Mesodermal cell (in vitro differentiated cells): ENCODE data around the gene HABP2.

ENCODE experiments used
- H3K27ac ChIP-seq: 2 replicates; pipeline ENCODE4 v1.7.0; 2013; ENCODE audit warnings: mild to moderate bottlenecking, low read depth, low read length, moderate library complexity; ENCODE audit not compliant: severe bottlenecking
- H3K36me3 ChIP-seq: 2 replicates; pipeline ENCODE4 v1.7.1; 2013; ENCODE audit warnings: mild to moderate bottlenecking, low read length, moderate library complexity; ENCODE audit not compliant: control insufficient read depth, insufficient read depth
- H3K4me1 ChIP-seq: one replicate; pipeline ENCODE4 v1.7.1; 2013; ENCODE audit warnings: mild to moderate bottlenecking, low read length; ENCODE audit not compliant: insufficient read depth, control insufficient read depth, poor library complexity, severe bottlenecking
- H3K4me3 ChIP-seq: 2 replicates; pipeline ENCODE4 v1.7.0; 2013; ENCODE audit warnings: low read length, control low read depth, mild to moderate bottlenecking; ENCODE audit not compliant: insufficient read depth, poor library complexity, severe bottlenecking; ENCODE audit errors: extremely low read depth
- H3K9me3 ChIP-seq: 2 replicates; pipeline ENCODE4 v1.7.1; 2013; ENCODE audit warnings: mild to moderate bottlenecking, low read length, moderate library complexity; ENCODE audit not compliant: control insufficient read depth
- WGBS, 2 experiments: methylation state at CpG; one replicate each; pipeline ENCODE4 v1.1.5; 2013; ENCODE audit warnings: missing lambda C conversion rate in 2 of 2; ENCODE audit not compliant: insufficient coverage in 2 of 2; 5-methylcytosine and 5-hydroxymethylcytosine counted together

Gene HABP2

DNA sequence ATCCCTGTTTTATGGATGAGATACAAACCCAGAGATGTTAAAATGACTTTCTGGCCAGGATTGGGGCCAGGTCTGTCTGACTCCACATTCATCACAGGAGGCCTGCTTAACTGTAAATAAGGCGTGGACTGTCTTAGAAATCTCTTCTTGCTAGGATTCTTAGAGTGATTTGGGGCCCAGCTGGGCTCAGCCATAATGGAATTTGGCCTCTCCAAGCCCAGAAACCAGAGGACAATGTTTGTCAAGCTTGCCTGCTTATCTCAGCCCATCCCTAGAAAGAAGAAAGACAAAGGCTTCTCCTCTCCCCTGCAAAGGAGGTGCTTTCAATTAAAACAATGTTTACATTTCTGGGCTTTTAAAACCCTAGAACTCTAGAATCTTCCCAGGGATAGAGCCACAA is 2.9 kb downstream of the HABP2 start:
- no peaks in the 10 kb centered on the region for H3K4me1 ChIP-seq
- H3K27ac ChIP-seq, result no peak overlapping the region
- 71% methylated on average over 1 of the region's 1 CpG; no CpG with 5 or more reads in 1 of the 2 experiments for WGBS, 2 experiments
- H3K4me3 ChIP-seq, result no peak overlapping the region
- no peaks in the 10 kb centered on the region for H3K36me3 ChIP-seq
- no peaks in the 10 kb centered on the region for H3K9me3 ChIP-seq

DNA sequence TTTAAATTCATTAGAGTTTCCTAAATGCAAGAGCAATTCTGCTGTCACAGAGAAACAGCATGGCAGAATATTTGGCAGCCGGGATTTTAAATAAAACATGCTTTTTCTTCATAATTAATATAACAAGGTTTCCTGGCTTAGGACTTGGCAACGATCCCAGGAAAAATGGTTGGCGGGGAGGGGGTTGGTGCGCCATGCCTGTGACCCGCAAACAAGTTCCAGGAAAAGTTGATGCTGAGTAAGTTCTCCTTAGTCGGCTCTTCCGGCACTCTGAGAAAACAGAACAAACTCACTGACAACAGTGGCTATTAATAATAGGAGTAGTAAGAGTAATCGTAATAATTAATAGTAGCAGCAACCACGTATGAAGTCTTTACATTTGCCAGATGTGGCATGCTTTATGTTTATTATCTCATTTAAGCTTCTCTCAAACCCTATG is 4.6 kb downstream of the HABP2 start:
- no peaks in the 10 kb centered on the region for H3K9me3 ChIP-seq

DNA sequence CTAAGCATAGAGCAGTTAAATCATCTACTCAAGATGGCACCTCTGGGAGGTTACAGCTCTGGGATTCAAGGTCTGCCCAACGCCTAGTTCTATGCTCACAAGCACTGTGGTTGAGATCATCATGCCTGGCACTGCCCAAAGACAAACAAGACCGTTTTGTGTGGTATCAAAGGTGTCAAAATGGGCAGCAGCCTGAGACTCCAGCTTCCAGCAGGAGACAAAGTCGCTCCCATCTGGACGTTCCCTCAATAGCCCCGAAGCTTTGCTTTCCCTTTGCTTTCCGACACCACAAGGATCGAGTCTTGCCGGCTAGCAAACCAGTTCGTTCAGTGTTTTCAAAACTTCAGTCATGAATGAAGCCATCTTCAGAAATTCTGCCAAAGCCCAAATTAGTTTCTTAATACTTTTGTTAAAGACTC is 5.1 kb downstream of the HABP2 start:
- Histone ChIP-seq H3K4me1 (peaks cover 2% of the 10 kb centered on the region), H3K4me3 (no peak overlapping the region), H3K27ac (no peak overlapping the region), H3K9me3 (no peaks in the 10 kb centered on the region), H3K36me3 (no peaks in the 10 kb centered on the region)
- 14% methylated on average over 9 of the region's 9 CpGs for WGBS, 2 experiments

More for the DNA sequence above, 4.6 kb downstream of the HABP2 start:
- H3K36me3 ChIP-seq, result no peaks in the 10 kb centered on the region
- WGBS, 2 experiments, result 75% methylated on average over 2 of the region's 9 CpGs; no CpG with 5 or more reads in 1 of the 2 experiments
- H3K4me1 ChIP-seq, result no peaks in the 10 kb centered on the region
- H3K4me3 ChIP-seq, result no peak overlapping the region
- no peak overlapping the region for H3K27ac ChIP-seq

DNA sequence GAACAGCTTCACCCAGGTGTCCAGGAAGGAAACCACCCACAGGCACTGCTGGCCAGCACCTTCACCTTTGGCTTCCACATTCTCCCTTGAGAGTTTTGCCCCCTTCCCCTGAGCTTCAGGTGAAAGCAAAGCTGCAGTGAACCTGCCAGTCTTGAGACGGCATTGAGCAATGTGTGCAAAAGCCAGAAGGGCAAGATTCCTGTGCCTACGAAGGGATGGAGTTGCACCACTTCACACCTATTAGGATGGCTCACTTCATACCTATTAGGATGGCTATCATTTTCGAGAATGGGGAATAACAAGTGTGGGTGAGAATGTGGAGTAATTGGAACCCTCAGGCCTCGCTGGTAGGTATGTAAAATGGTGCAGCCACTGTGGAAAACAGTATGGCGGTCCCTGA is 7.2 kb downstream of the HABP2 start:
- Histone ChIP-seq H3K4me1 (peaks cover 5% of the 10 kb centered on the region), H3K4me3 (no peak overlapping the region), H3K27ac (no peak overlapping the region), H3K9me3 (no peaks in the 10 kb centered on the region), H3K36me3 (no peaks in the 10 kb centered on the region)
- 71% methylated on average over 3 of the region's 5 CpGs; no CpG with 5 or more reads in 1 of the 2 experiments for WGBS, 2 experiments

DNA sequence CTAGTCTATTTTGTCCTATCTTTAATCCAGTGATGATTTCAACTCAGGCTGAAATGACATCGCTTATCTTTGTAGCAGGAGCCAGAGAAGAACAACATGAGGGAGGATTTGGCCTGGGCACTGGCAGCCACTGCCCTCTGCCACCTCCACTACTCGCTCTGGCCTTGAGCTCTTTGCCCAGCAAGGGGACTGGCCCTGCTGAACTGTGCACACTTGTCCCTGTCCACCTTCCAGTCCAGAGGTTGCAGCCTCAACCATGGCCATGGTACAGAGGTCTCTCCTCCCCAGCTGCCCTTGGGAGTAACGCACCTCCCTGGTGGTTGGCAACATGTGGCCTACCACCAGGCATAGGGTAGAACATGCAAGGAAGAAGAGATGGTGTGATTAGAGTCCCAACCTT is 8.4 kb downstream of the HABP2 start:
- peaks cover 5% of the 10 kb centered on the region for H3K4me1 ChIP-seq
- H3K9me3 ChIP-seq, result no peaks in the 10 kb centered on the region
- H3K27ac ChIP-seq, result no peak overlapping the region
- H3K4me3 ChIP-seq, result no peak overlapping the region
- H3K36me3 ChIP-seq, result no peaks in the 10 kb centered on the region
- WGBS, 2 experiments, result 88 to 100% methylated on average over 2 of the region's 3 CpGs

DNA sequence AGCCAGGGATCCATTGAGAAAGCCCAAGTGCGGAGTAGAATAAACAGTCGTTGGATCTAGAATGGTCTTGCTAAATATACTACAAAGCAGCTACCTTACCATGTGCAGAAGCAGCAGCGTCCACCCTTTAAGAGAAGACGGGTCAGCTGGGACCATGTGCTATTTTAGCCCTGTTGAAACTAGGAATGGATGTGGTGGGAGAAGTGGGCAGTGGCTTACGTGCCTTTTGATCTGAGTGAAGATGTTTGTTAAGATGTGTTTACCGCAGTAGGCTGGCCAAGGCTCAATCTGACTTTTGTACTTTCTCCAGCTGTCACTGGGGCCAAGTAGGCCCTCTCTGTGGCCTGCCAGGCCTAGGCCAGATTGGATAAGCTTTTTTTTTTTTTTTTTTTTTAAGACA is 9.2 kb downstream of the HABP2 start:
- Histone ChIP-seq H3K9me3 (no peaks in the 10 kb centered on the region), H3K27ac (no peak overlapping the region), H3K4me3 (no peak overlapping the region), H3K4me1 (peaks cover 5% of the 10 kb centered on the region), H3K36me3 (no peaks in the 10 kb centered on the region)
- WGBS, 2 experiments, result 90 to 99% methylated on average over 6 of the region's 6 CpGs

DNA sequence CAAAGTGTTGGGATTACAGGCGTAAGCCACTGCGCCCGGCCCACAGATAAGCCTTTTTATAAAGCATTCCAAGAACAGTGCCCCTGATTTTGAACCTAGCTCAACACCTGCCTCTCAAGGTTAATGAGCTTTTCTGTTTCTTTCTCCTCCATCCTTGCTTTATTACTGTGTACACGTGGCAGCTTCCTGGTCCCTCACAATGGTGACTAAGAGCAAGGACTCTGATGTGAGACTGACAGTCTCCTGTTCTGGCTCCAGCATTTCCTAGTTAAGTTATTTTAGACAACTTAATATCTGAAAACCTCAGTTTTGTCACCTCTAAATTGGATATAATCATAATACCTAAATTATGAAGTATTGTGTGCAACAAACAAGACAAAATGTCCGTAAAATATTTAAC is 9.9 kb downstream of the HABP2 start:
- no peak overlapping the region for H3K27ac ChIP-seq
- 88 to 90% methylated on average over 2 to 4 of the region's 5 CpGs for WGBS, 2 experiments
- H3K9me3 ChIP-seq, result no peaks in the 10 kb centered on the region
- H3K36me3 ChIP-seq, result no peaks in the 10 kb centered on the region
- peaks cover 5% of the 10 kb centered on the region for H3K4me1 ChIP-seq
- no peak overlapping the region for H3K4me3 ChIP-seq

DNA sequence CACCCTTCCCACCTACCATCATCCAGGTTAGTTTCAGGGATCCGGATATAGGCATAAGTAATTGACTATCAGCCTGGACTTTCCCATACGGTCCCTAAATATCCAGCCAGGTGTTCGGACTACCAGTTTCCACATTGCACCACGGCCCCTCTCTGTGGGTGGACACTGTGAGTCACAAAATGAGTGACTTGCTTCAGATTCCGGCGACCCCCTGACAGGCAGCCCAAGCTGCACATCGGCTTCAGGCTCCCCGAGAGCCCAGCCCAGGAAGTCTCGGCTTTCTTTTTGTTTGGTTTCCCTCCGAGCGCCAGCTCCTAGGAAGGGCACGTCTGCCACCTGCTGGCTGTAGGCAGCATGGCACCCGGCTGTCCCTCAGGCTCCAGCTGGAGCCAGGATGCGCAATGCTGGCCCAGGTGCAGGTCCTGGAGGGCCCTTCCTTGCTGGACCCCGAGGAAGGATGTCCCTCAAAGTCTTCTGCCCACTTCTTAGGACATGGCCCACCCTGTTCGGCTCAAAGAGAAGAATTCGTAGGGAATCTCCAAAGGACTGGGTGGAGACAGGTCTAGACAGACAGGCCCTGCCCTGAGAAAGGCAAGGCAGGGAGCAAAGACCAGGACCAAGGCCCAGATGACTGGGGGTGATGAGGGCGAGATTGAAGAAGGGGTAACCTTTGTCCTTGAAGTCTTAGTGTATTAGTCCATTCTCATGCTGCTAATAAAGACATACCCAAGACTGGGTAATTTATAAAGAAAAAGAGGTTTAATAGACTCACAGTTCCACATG is 10.6 kb downstream of the HABP2 start:
- H3K9me3 ChIP-seq, result no peaks in the 10 kb centered on the region
- peaks cover 5% of the 10 kb centered on the region for H3K4me1 ChIP-seq
- no peak overlapping the region for H3K27ac ChIP-seq
- no peak overlapping the region for H3K4me3 ChIP-seq
- 8 to 13% methylated on average over 13 to 17 of the region's 18 CpGs for WGBS, 2 experiments
- no peaks in the 10 kb centered on the region for H3K36me3 ChIP-seq

DNA sequence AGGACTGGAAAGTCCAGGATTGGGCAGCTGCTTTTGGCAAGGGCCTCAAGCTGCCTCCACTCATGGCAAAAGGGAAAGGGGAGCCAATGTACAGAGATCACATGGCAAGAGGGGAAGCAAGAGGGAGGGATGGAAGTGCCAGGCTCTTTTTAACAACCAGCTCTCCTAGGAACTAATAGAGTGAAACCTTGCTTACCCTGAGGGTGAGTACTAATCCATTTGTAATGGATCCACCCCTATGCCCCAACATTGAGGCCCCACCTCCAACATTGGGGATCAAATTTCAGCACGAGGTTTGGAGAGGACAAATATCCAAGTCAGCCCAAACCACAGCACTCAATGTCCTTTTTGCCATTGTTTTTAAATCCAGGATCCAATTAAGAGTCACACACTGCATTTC is 12.5 kb downstream of the HABP2 start:
- no peaks in the 10 kb centered on the region for H3K36me3 ChIP-seq
- WGBS, 2 experiments, result 10 to 11% methylated on average over 1 of the region's 1 CpG
- no peak overlapping the region for H3K4me3 ChIP-seq

DNA sequence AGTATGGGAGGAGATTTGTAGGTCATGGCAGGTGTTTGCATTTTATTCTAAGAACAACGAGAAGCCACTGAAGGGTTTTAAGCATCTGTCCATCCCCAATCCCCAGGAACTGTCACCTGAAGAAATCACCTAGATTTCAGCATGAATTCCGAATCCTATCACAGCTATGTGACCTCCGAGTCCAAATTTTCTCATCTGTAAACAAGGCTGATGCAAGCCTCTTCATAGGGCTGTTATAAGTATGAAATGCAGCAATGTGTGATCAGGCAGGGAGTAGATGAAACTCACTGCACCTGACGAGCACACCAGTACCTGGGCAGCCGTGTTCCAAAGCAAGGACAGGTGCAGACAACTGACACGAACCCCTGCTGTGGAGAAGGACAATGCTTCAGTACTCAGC is 14.0 kb downstream of the HABP2 start:
- Histone ChIP-seq H3K27ac (no peak overlapping the region), H3K4me3 (no peak overlapping the region), H3K36me3 (no peaks in the 10 kb centered on the region), H3K4me1 (peaks cover 5% of the 10 kb centered on the region), H3K9me3 (no peaks in the 10 kb centered on the region)
- WGBS, 2 experiments, result 86 to 89% methylated on average over 4 to 5 of the region's 6 CpGs

More for the DNA sequence above, 12.5 kb downstream of the HABP2 start:
- Histone ChIP-seq H3K9me3 (no peaks in the 10 kb centered on the region), H3K27ac (no peak overlapping the region), H3K4me1 (peaks cover 5% of the 10 kb centered on the region)

DNA sequence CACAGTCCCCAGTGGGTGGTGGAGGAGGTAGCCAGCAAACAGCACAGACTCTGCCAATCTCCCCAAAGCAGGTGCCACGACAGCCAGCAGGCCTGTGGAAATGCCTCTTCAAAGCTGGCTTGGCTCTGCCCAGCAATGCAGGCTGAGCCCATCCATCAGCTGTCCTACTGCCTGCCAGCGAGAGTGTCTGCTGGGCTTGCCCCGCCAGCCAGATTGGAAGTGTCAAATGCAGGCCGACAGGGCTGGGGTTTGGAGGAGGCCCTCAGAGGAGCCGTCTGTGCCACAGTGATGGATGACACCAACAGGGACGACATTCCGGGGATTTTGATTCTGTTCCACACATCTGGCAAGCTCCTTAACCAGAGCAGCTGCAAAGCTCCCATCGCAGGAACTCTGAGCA is 16.7 kb downstream of the HABP2 start:
- no peaks in the 10 kb centered on the region for H3K36me3 ChIP-seq
- WGBS, 2 experiments, result 79 to 83% methylated on average over 8 of the region's 8 CpGs
- no peaks in the 10 kb centered on the region for H3K9me3 ChIP-seq
- H3K4me1 ChIP-seq, result no peaks in the 10 kb centered on the region
- no peak overlapping the region for H3K27ac ChIP-seq
- no peak overlapping the region for H3K4me3 ChIP-seq
